LNCaP clone FGC (cell line): Measurements from ENCODE around the gene ANO6.

Experiments
- DNase-seq: peaks from one replicate; pipeline ENCODE4 v3.0.0-alpha.2; 2011; ENCODE audit warnings: low read depth
- H3K4me3 ChIP-seq: 2 replicates; pipeline ENCODE4 v1.5.1; 2011; ENCODE audit warnings: mild to moderate bottlenecking, low read depth, low read length, control low read depth
- TF ChIP-seq, protein P1 (sequence below): IDR thresholded peaks from 2 replicates; pipeline ENCODE4 v1.5.1; 2012; ENCODE audit warnings: mild to moderate bottlenecking; ENCODE audit not compliant: control insufficient read depth, insufficient read depth; ENCODE audit errors: extremely low read depth

The ANO6 gene

DNA sequence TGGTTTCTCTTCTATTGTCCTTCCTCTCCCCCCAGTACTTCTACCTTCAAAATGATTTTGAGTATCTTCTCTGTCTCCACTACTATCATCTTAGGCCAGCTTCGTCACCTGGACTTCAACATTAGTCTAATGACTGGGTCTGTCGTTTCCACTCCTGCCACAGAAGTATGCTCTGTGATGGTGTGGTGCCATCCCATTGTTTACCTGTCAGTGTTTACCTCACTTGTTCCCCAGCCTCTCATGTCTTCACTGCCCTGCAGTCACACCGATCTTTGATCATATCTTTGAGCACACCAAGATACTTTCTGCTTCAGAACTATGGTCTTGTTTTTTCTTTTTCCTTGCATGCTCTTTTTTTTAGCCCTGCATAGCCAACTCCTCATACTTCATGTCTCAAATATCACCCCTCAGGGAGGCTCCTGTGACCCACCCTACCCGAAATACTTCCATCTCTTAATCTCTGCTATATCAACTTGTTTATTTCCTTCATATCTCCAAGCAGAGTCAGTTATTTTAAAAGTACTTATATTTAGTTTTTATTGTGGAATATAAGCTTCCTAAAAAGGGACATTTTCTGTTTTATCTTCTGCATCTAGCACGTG, 60.4 kb downstream of the ANO6 start:
- TF ChIP-seq, protein P1, sequence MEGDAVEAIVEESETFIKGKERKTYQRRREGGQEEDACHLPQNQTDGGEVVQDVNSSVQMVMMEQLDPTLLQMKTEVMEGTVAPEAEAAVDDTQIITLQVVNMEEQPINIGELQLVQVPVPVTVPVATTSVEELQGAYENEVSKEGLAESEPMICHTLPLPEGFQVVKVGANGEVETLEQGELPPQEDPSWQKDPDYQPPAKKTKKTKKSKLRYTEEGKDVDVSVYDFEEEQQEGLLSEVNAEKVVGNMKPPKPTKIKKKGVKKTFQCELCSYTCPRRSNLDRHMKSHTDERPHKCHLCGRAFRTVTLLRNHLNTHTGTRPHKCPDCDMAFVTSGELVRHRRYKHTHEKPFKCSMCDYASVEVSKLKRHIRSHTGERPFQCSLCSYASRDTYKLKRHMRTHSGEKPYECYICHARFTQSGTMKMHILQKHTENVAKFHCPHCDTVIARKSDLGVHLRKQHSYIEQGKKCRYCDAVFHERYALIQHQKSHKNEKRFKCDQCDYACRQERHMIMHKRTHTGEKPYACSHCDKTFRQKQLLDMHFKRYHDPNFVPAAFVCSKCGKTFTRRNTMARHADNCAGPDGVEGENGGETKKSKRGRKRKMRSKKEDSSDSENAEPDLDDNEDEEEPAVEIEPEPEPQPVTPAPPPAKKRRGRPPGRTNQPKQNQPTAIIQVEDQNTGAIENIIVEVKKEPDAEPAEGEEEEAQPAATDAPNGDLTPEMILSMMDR = no peak
- H3K4me3 ChIP-seq = no peak overlapping the region
- no peak for DNase-seq

DNA sequence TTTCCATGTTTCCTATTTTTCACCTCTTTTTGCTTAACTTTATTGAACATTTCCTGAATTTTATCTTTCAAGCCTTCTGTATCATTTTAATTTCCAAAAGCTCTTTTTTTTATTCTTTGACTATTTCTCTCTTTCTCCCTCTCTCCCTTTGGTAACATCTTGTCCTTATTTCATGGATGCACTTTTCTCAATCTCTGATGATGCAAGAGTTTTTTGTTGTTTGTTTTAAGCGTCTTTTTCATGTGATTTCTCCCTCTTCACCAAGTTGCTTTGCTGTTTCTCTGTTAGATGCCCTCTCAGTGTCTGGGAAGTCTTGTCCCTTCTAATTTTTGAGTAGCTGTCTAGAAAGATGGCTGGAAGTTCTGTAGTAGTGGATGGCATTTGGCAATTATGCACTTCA, 62.6 kb downstream of the ANO6 start:
- DNase-seq = no peak
- TF ChIP-seq, protein P1 = no peak
- no peak overlapping the region for H3K4me3 ChIP-seq

DNA sequence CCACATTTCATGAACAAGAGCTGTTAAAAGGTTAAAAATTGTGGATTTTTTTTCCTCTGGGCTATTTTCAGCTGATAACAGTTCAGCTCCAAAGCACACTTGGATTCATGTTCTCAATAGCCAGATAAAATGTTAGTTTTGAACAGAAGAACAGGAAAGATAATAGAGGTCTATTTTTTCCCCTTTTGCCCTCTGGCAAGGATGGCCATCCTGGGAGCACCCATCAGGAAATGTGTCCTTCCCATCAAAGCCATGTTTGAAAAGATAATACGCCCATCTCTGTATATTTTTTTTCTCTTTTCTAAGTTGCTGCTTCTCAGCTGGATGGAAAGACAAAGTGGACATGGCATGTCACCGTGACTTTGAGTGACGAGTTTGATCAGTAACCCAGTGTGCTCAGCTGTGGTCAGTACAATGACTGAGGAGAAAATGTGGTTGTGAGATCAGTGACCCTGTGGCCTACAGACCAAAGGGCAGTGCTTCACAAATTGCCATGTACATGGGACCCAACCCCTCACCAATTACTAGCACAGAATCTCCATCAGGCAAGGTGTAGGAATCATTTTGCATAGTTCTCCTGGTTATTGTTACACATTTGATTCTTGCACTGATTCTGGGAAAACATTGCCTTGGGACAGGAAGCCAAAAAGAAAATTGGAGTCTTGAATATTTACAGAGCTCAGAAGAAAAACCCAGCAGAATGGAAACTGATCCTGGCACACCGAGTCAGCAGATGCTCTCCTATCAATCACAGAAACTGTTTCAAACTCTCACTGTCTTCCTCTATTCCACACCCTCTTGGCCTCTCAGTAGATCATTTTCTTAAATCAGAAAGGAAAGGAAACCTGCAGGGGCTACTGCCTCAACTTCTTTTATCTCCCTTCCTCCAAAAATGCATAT, 64.3 kb downstream of the ANO6 start:
- TF ChIP-seq, protein P1 = no peak
- no peak overlapping the region for H3K4me3 ChIP-seq
- DNase-seq = no peak

DNA sequence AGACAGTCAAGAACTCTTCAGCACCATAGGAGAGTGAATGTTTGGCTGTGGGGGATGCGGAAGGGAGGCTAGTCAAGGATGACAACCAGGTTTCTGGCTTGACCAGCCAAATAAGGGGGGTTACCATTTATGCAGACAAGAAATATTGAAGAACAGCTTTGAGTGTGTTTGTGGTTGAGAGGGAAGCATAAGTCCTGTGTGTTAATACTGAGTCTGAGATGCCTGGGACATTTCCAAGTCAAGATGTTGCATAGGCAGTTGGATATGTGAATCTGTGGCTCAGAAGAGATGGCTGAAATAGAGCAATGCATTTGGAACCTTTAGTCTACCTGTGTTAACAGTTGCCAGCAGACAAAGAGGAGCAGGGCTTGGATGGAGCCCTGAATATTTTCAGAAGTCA, 66.1 kb downstream of the ANO6 start:
- TF ChIP-seq, protein P1 = no peak
- no peak for DNase-seq
- H3K4me3 ChIP-seq = no peak overlapping the region

GRCh38 chr12:45282411-45282810, 66.5 kb downstream of the ANO6 start:
- no peak for DNase-seq

DNA sequence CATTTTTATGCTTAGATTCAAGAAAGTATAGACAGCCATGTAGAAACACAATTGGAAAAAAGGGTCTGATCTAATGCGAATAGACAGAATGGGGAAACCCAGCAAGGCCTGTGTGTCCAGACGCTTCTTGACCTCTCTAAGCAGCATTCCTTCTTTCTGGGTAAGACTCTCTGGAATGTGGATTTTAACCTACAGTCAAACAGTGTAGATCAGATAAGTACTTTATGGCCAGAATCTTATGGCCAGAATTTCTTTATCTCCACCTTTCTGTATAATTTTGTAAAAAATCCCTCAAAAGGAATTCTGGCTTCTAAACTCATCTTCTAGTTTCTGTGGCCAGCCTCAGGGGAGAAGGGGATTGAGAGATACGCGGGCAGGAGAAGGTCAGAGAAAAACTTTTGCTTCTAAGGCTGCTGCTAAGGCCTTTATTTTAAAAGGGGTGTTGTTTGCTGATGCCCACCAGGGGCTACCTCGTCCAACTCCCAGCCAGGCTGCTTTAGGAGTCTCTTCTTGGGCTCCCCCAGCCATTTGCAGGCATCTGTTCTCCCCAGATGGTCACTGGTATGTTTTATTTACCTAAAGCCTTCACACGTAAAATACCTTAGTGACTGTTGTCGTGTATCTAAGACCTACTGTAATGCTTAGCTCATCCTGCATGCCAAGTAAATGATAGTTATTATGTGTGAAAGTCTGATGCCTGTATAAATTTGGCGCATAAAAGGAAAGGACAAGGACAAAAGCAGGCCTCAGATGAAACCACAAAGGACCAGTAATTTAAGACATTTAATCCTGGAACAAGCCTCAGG, 68.4 kb downstream of the ANO6 start:
- TF ChIP-seq, protein P1 = no peak
- H3K4me3 ChIP-seq = no peak overlapping the region
- no peak for DNase-seq

More at GRCh38 chr12:45282411-45282810, 66.5 kb downstream of the ANO6 start:
- H3K4me3 ChIP-seq = no peak overlapping the region
- TF ChIP-seq, protein P1 = no peak
